ENCODE results near the gene EPB41L5. TPM values are rescaled to one million over a fixed set of nuclear protein-coding genes. Genes with fewer than 3 reads are reported as not detected.
"Not testable (repeated sequence)": the region's sequence is repeated elsewhere in the genome, so short reads cannot be mapped to it uniquely, and the experiment has no call there.

The EPB41L5 gene
- total RNA-seq, 2 donors from 2014 or later = 44.9 to 51.0 TPM

DNA sequence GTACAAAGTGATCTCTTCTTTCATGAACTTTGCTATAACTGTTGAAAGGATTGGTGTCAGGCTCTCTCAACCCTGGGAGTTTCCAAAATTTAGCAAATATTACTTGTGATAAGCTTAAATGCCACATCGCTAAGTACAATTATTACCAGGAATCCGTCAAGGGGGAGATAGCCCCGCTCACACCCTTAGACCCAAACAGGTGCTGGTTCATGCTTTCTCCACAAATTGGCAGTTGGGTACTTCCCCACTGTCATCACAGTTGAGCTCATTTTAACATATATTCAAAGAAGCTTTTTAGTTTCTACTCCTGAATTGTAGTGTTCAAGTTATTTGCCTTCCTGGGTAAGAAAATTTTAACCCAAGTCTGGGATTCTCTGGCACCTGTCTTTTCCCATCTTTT lies 29.8 kb upstream of the EPB41L5 start:
- 93 to 94% methylated on average over 2 to 3 of the region's 3 CpGs for WGBS, 2 experiments (ENCODE audit: insufficient coverage in 1 of 2, insufficient read length in 1 of 2)
- Histone ChIP-seq H3K36me3 (ENCODE audit: control insufficient read depth, insufficient read depth, low read length) (no peaks in the 10 kb centered on the region), H3K27me3 (ENCODE audit: control insufficient read depth, insufficient read depth, low read length, poor library complexity, severe bottlenecking) (no peaks in the 10 kb centered on the region), H3K27ac (ENCODE audit: low read depth, low read length) (no peak overlapping the region), H3K9me3 (ENCODE audit: control insufficient read depth, low read length) (peaks cover 4% of the 10 kb centered on the region), H3K4me3 (ENCODE audit: low read length) (no peak overlapping the region), H3K9ac (ENCODE audit: extremely low read depth, low read length, poor library complexity, severe bottlenecking) (no peak overlapping the region), H3K4me1 (ENCODE audit: control insufficient read depth, insufficient read depth, low read length) (no peaks in the 10 kb centered on the region)
- H3K27me3 Mint-ChIP-seq (ENCODE audit: insufficient read depth) = no peaks in the 10 kb centered on the region
- H3K36me3 Mint-ChIP-seq (ENCODE audit: low read depth) = no peaks in the 10 kb centered on the region
- TF ChIP-seq, protein P1, sequence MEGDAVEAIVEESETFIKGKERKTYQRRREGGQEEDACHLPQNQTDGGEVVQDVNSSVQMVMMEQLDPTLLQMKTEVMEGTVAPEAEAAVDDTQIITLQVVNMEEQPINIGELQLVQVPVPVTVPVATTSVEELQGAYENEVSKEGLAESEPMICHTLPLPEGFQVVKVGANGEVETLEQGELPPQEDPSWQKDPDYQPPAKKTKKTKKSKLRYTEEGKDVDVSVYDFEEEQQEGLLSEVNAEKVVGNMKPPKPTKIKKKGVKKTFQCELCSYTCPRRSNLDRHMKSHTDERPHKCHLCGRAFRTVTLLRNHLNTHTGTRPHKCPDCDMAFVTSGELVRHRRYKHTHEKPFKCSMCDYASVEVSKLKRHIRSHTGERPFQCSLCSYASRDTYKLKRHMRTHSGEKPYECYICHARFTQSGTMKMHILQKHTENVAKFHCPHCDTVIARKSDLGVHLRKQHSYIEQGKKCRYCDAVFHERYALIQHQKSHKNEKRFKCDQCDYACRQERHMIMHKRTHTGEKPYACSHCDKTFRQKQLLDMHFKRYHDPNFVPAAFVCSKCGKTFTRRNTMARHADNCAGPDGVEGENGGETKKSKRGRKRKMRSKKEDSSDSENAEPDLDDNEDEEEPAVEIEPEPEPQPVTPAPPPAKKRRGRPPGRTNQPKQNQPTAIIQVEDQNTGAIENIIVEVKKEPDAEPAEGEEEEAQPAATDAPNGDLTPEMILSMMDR (conservative IDR thresholded peaks at IDR 0.05) = no peak
- DNase-seq = no peak
- H3K27ac Mint-ChIP-seq = no peak overlapping the region
- no peak overlapping the region for H3K4me3 Mint-ChIP-seq
- no peaks in the 10 kb centered on the region for H3K4me1 Mint-ChIP-seq
- H3K9me3 Mint-ChIP-seq = no peaks in the 10 kb centered on the region

- Mint-ChIP-seq H3K27ac (no peak overlapping the region), H3K27me3 (ENCODE audit: insufficient read depth) (peaks cover 4% of the 10 kb centered on the region), H3K4me1 (no peaks in the 10 kb centered on the region), H3K9me3 (no peaks in the 10 kb centered on the region), H3K4me3 (no peak overlapping the region), H3K36me3 (ENCODE audit: low read depth) (no peaks in the 10 kb centered on the region)
- Histone ChIP-seq H3K27ac (ENCODE audit: low read depth, low read length) (no peak overlapping the region), H3K9me3 (ENCODE audit: control insufficient read depth, low read length) (no peaks in the 10 kb centered on the region), H3K4me3 (ENCODE audit: low read length) (no peak overlapping the region), H3K36me3 (ENCODE audit: control insufficient read depth, insufficient read depth, low read length) (no peaks in the 10 kb centered on the region), H3K4me1 (ENCODE audit: control insufficient read depth, insufficient read depth, low read length) (no peaks in the 10 kb centered on the region), H3K27me3 (ENCODE audit: control insufficient read depth, insufficient read depth, low read length, poor library complexity, severe bottlenecking) (no peaks in the 10 kb centered on the region), H3K9ac (ENCODE audit: extremely low read depth, low read length, poor library complexity, severe bottlenecking) (no peak overlapping the region)
- no peak for DNase-seq
- TF ChIP-seq, protein P1 (conservative IDR thresholded peaks at IDR 0.05) = no peak
- 87 to 90% methylated on average over 2 to 3 of the region's 3 CpGs for WGBS, 2 experiments (ENCODE audit: insufficient coverage in 1 of 2, insufficient read length in 1 of 2)
Observed at GRCh38 chr2:119996148-119996547, 16.7 kb upstream of the EPB41L5 start.

- not testable (repeated sequence) for H3K9me3 ChIP-seq (ENCODE audit: control insufficient read depth, low read length); H3K36me3 Mint-ChIP-seq (ENCODE audit: low read depth); H3K4me3 ChIP-seq (ENCODE audit: low read length); H3K27ac ChIP-seq (ENCODE audit: low read depth, low read length); H3K9me3 Mint-ChIP-seq; H3K27me3 Mint-ChIP-seq (ENCODE audit: insufficient read depth); H3K27me3 ChIP-seq (ENCODE audit: control insufficient read depth, insufficient read depth, low read length, poor library complexity, severe bottlenecking); H3K27ac Mint-ChIP-seq; H3K9ac ChIP-seq (ENCODE audit: extremely low read depth, low read length, poor library complexity, severe bottlenecking); H3K36me3 ChIP-seq (ENCODE audit: control insufficient read depth, insufficient read depth, low read length); H3K4me1 ChIP-seq (ENCODE audit: control insufficient read depth, insufficient read depth, low read length); DNase-seq; H3K4me1 Mint-ChIP-seq
- 95 to 100% methylated on average over 10 to 54 of the region's 55 CpGs for WGBS, 2 experiments (ENCODE audit: insufficient coverage in 1 of 2, insufficient read length in 1 of 2)
- H3K4me3 Mint-ChIP-seq = peak overlapping the region; percentile 28
Observed at GRCh38 chr2:119996896-119997891, 15.7 kb upstream of the EPB41L5 start.

Measured in endodermal cell (in vitro differentiated cells).